GM12878 (cell line): ENCODE data around the gene FBXO17. TPM values are rescaled to one million over a fixed set of nuclear protein-coding genes. Genes with fewer than 3 reads are reported as not detected.

Experiments used
- ATF2 ChIP-seq: IDR thresholded peaks from 2 replicates; pipeline ENCODE4 v1.6.1; 2012; ENCODE audit warnings: low read length, inconsistent platforms
- BCL11A ChIP-seq: IDR thresholded peaks from 2 replicates; pipeline ENCODE4 v1.6.1; 2011; ENCODE audit warnings: low read depth, low read length
- CBX5 ChIP-seq: sonication (generic); IDR thresholded peaks from 2 replicates; pipeline ENCODE4 v1.6.1; 2016; ENCODE audit warnings: low read depth, moderate library complexity, mild to moderate bottlenecking, inconsistent platforms
- EGR1 ChIP-seq, 2 experiments: IDR thresholded peaks; 1 replicate in 1 of 2; 2 replicates in 1 of 2; pipeline ENCODE4 v1.6.1; 2011 to 2012; ENCODE audit warnings: low read depth in 2 of 2, low read length in 2 of 2, borderline replicate concordance in 1 of 2, mild to moderate bottlenecking in 1 of 2, moderate library complexity in 1 of 2
- ESRRA ChIP-seq: IDR thresholded peaks from 2 replicates; pipeline ENCODE4 v1.6.1; 2012; ENCODE audit warnings: mild to moderate bottlenecking, low read length, improper control_type of control experiment
- IKZF1 ChIP-seq: fragments of 450-650 bp; conservative IDR thresholded peaks from 2 replicates; pipeline ENCODE4 v1.6.1; 2017; ENCODE audit warnings: antibody characterized with exemption, mild to moderate bottlenecking
- IRF4 ChIP-seq: IDR thresholded peaks from 2 replicates; pipeline ENCODE4 v1.6.1; 2011; ENCODE audit warnings: low read depth, low read length
- LARP7 ChIP-seq: fragments of 450-650 bp; IDR thresholded peaks from 2 replicates; pipeline ENCODE4 v1.6.1; 2017; ENCODE audit warnings: mild to moderate bottlenecking
- MAX ChIP-seq: IDR thresholded peaks from 2 replicates; pipeline ENCODE4 v1.6.1; 2012; ENCODE audit warnings: low read depth, low read length, improper control_type of control experiment
- MXI1 ChIP-seq: fragments of 150-350 bp; IDR thresholded peaks from 2 replicates; pipeline ENCODE4 v1.6.1; 2011; ENCODE audit warnings: low read depth, mild to moderate bottlenecking, inconsistent platforms, low read length, improper control_type of control experiment
- NBN ChIP-seq: fragments of 450-650 bp; IDR thresholded peaks from 2 replicates; pipeline ENCODE4 v1.6.1; 2016
- NFIC ChIP-seq: IDR thresholded peaks from 2 replicates; pipeline ENCODE4 v1.6.1; 2012; ENCODE audit warnings: low read depth, mild to moderate bottlenecking, inconsistent platforms, low read length, moderate library complexity
- POLR2A ChIP-seq: IDR thresholded peaks from 2 replicates; pipeline ENCODE4 v1.6.1; 2011; ENCODE audit warnings: low read depth, mild to moderate bottlenecking, low read length
- RAD21 ChIP-seq: IDR thresholded peaks from 2 replicates; pipeline ENCODE4 v1.6.1; 2011; ENCODE audit warnings: mild to moderate bottlenecking, low read depth, low read length, moderate library complexity; ENCODE audit not compliant: insufficient read depth
- RBBP5 ChIP-seq: fragments of 200-600 bp; sonication (generic); conservative IDR thresholded peaks from 2 replicates; pipeline ENCODE4 v1.6.1; 2016
- RCOR1 ChIP-seq: conservative IDR thresholded peaks from 2 replicates; pipeline ENCODE4 v1.6.1; 2012; ENCODE audit warnings: low read depth, low read length, improper control_type of control experiment
- RELB ChIP-seq: fragments of 450-650 bp; IDR thresholded peaks from 2 replicates; pipeline ENCODE4 v1.6.1; 2017; ENCODE audit warnings: low read depth, mild to moderate bottlenecking, moderate library complexity
- SP1 ChIP-seq: IDR thresholded peaks from one replicate; pipeline ENCODE4 v1.6.1; 2011; ENCODE audit warnings: low read depth, low read length
- YY1 ChIP-seq: IDR thresholded peaks from 2 replicates; pipeline ENCODE4 v1.6.1; 2011; ENCODE audit warnings: low read depth, mild to moderate bottlenecking, low read length
- polyA plus RNA-seq, 11 experiments: library from polyadenylated mRNA; depleted of rRNA in 4 of 11; unstranded in 6 of 11; stranded (reverse) in 5 of 11; fragments of >200 nt; fragmentation: Nextera tagmentation in 4 of 11; fragmentation: Illumina TruSeq in 1 of 11; extraction: Ambion mirVana in 4 of 11; extraction: Trizol in 1 of 11; gene quantifications; 1 replicate in 1 of 11; 2 replicates in 10 of 11; pipeline versions ENCODE4 v1.2.1 to v1.2.3, GENCODE V29; 2011 to 2016; ENCODE audit warnings: inconsistent platforms in 2 of 11, missing spikeins in 2 of 11, low read depth in 1 of 11
- total RNA-seq, 4 experiments: library from RNA; depleted of rRNA in 3 of 4; stranded (reverse); fragments of >200 nt in 3 of 4; fragmentation: Illumina TruSeq in 1 of 4; extraction: Trizol in 1 of 4; gene quantifications; 2 replicates each; pipeline versions ENCODE4 v1.2.1 to v1.2.3, GENCODE V29; 2013 to 2021
- TF ChIP-seq, protein P1 (sequence below): fragments of 450-650 bp; IDR thresholded peaks from 2 replicates; pipeline ENCODE4 v1.6.1; 2016; ENCODE audit warnings: mild to moderate bottlenecking
- TF ChIP-seq, protein P2 (sequence below): fragments of 450-650 bp; formaldehyde crosslinking; IDR thresholded peaks from 2 replicates; pipeline ENCODE4 v1.5.0; 2022; ENCODE audit warnings: mild to moderate bottlenecking, missing genetic modification characterization
- TF ChIP-seq, protein P3 (sequence below): IDR thresholded peaks from 2 replicates; pipeline ENCODE4 v1.6.1; 2011; ENCODE audit warnings: low read depth, low read length, improper control_type of control experiment, borderline replicate concordance

Gene FBXO17
- total and polyA plus RNA-seq, 10 of the 15 experiments (the other 5 are each of a cell fraction or from before 2014, with no cell fraction given): 2.2 to 11.1 (median 5.3) TPM

- TF ChIP-seq RELB (peak; percentile 54), MAX (peak; percentile 67; the same call in 1 of the 2 replicates), CBX5 (no peak), EGR1 (IDR thresholded peaks at IDR 0.05; ENCODE audit: borderline replicate concordance in 1 of 2, low read depth in 2 of 2, low read length in 2 of 2) (0 out of 3 replicates have a peak, but pooled peaks of 1 of the 2 experiments have one; percentile 29), RBBP5 (0 out of 2 replicates have a peak, but pooled peaks have one; percentile 55), LARP7 (peak; percentile 51; the same call in 1 of the 2 replicates), NBN (peak; percentile 66; the same call in 1 of the 2 replicates), IRF4 (0 out of 2 replicates have a peak, but pooled peaks have one; percentile 3), RCOR1 (no peak), BCL11A (no peak), MXI1 (no peak; the same call in 1 of the 2 replicates), SP1 (no peak), YY1 (peak; percentile 99), POLR2A (peak; percentile 86), IKZF1 (peak; percentile 90), NFIC (no peak), ATF2 (no peak), ESRRA (peak; percentile 25; the same call in 1 of the 2 replicates), RAD21 (peak; percentile 58)
- TF ChIP-seq, protein P1, sequence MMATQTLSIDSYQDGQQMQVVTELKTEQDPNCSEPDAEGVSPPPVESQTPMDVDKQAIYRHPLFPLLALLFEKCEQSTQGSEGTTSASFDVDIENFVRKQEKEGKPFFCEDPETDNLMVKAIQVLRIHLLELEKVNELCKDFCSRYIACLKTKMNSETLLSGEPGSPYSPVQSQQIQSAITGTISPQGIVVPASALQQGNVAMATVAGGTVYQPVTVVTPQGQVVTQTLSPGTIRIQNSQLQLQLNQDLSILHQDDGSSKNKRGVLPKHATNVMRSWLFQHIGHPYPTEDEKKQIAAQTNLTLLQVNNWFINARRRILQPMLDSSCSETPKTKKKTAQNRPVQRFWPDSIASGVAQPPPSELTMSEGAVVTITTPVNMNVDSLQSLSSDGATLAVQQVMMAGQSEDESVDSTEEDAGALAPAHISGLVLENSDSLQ: no peak
- TF ChIP-seq, protein P2, sequence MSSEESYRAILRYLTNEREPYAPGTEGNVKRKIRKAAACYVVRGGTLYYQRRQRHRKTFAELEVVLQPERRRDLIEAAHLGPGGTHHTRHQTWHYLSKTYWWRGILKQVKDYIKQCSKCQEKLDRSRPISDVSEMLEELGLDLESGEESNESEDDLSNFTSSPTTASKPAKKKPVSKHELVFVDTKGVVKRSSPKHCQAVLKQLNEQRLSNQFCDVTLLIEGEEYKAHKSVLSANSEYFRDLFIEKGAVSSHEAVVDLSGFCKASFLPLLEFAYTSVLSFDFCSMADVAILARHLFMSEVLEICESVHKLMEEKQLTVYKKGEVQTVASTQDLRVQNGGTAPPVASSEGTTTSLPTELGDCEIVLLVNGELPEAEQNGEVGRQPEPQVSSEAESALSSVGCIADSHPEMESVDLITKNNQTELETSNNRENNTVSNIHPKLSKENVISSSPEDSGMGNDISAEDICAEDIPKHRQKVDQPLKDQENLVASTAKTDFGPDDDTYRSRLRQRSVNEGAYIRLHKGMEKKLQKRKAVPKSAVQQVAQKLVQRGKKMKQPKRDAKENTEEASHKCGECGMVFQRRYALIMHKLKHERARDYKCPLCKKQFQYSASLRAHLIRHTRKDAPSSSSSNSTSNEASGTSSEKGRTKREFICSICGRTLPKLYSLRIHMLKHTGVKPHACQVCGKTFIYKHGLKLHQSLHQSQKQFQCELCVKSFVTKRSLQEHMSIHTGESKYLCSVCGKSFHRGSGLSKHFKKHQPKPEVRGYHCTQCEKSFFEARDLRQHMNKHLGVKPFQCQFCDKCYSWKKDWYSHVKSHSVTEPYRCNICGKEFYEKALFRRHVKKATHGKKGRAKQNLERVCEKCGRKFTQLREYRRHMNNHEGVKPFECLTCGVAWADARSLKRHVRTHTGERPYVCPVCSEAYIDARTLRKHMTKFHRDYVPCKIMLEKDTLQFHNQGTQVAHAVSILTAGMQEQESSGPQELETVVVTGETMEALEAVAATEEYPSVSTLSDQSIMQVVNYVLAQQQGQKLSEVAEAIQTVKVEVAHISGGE (CRISPR knock-in tag): no peak
- TF ChIP-seq, protein P3, sequence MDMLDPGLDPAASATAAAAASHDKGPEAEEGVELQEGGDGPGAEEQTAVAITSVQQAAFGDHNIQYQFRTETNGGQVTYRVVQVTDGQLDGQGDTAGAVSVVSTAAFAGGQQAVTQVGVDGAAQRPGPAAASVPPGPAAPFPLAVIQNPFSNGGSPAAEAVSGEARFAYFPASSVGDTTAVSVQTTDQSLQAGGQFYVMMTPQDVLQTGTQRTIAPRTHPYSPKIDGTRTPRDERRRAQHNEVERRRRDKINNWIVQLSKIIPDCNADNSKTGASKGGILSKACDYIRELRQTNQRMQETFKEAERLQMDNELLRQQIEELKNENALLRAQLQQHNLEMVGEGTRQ: no peak
These were observed 45.4 kb downstream of the FBXO17 start, which contains the start of gene SARS2 (continued) for GRCh38 chr19:38929929-38930775.
